HepG2 (cell line): Measurements from ENCODE around the gene GPR152. TPM values are rescaled to one million over a fixed set of nuclear protein-coding genes. Genes with fewer than 3 reads are reported as not detected.

Experiments
- ATAC-seq: fragments of 200-7000 bp; cut with Tn5 transposase; 3 replicates; pipeline ENCODE4 v1.9.1; 2020; ENCODE audit warnings: mild to moderate bottlenecking, moderate library complexity
- BruUV-seq: library from RNA; stranded (reverse); fragments of 400-500 nt; replicated peaks from 2 replicates; lab custom pipeline; 2021; lab: Mats Ljungman, UMichigan
- CTCF ChIA-PET: fragments of 300-600 bp; formaldehyde crosslinking; extraction: SDS; loops from one replicate; lab custom pipeline; 2021; ENCODE audit warnings: low total read pairs, inconsistent platforms, low intra/inter-chr PET ratio; lab: Yijun Ruan, JAX
- POLR2A ChIA-PET: fragments of 350-600 bp; sonication (Branson Sonifier 250); formaldehyde crosslinking; loops from one replicate; lab custom pipeline; 2020; ENCODE audit warnings: antibody characterized with exemption, inconsistent platforms; lab: Yijun Ruan, JAX
- DNase-seq: peaks from one replicate; pipeline ENCODE4 v3.0.0-alpha.2; 2015; ENCODE audit warnings: low spot score
- FAIRE-seq: peaks from 3 replicates; lab custom pipeline; 2011; peaks lifted over from hg19 to GRCh38; lab: Jason Lieb, UNC
- H2AFZ ChIP-seq: one replicate; pipeline ENCODE4 v1.6.1; 2011; ENCODE audit warnings: low read length, inconsistent platforms
- H3K27ac ChIP-seq: fragments of 300-600 bp; 3 replicates; pipeline ENCODE4 v1.8.0; 2011; ENCODE audit warnings: mixed run types, mild to moderate bottlenecking, mixed read lengths, low read length, inconsistent platforms; ENCODE audit not compliant: insufficient read depth; ENCODE audit errors: extremely low read length
- H3K27me3 ChIP-seq, 2 experiments: fragments of 200-600 bp in 1 of 2; 2 replicates in 1 of 2; 3 replicates in 1 of 2; pipeline versions ENCODE4 v1.6.0 to v1.8.0; 2011; ENCODE audit warnings: low read length in 2 of 2, mild to moderate bottlenecking in 2 of 2, moderate library complexity in 2 of 2, inconsistent platforms in 1 of 2; ENCODE audit not compliant: insufficient read depth in 2 of 2, control insufficient read depth in 1 of 2
- H3K36me3 ChIP-seq, 2 experiments: fragments of 200-600 bp in 1 of 2; replicated peaks in 1 of 2; 2 replicates in 1 of 2; 3 replicates in 1 of 2; pipeline versions ENCODE4 v1.5.1 to v1.8.0; 2011; ENCODE audit warnings: low read length in 2 of 2, inconsistent platforms in 1 of 2; ENCODE audit not compliant: insufficient read depth in 2 of 2, control insufficient read depth in 1 of 2
- H3K4me1 ChIP-seq: 2 replicates; pipeline ENCODE4 v1.5.1; 2012; ENCODE audit warnings: low read length, inconsistent platforms; ENCODE audit not compliant: insufficient read depth
- H3K4me2 ChIP-seq: 2 replicates; pipeline ENCODE4 v1.6.0; 2011; ENCODE audit warnings: low read depth, low read length, inconsistent platforms
- H3K4me3 ChIP-seq, 3 experiments: fragments of 200-600 bp in 1 of 3; sonication (generic), shearing (Covaris generic) in 1 of 3; replicated peaks in 1 of 3; 2 replicates each; pipeline ENCODE4 v1.5.1; 2011 to 2016; ENCODE audit warnings: low read length in 3 of 3, inconsistent platforms in 2 of 3, low read depth in 2 of 3, mild to moderate bottlenecking in 2 of 3, control low read depth in 1 of 3, mixed read lengths in 1 of 3; ENCODE audit not compliant: insufficient read depth in 1 of 3
- H3K79me2 ChIP-seq: one replicate; pipeline ENCODE4 v1.6.1; 2011; ENCODE audit warnings: low read length, inconsistent platforms; ENCODE audit not compliant: insufficient read depth
- H3K9ac ChIP-seq: 2 replicates; pipeline ENCODE4 v1.6.0; 2011; ENCODE audit warnings: mild to moderate bottlenecking, low read depth, low read length, inconsistent platforms; ENCODE audit not compliant: insufficient read depth
- H3K9me3 ChIP-seq: 2 replicates; pipeline ENCODE4 v1.5.1; 2012; ENCODE audit warnings: mild to moderate bottlenecking, low read length
- H4K20me1 ChIP-seq: 2 replicates; pipeline ENCODE4 v1.6.0; 2011; ENCODE audit warnings: inconsistent platforms, mild to moderate bottlenecking, low read length, moderate library complexity; ENCODE audit not compliant: insufficient read depth
- FOXJ3 ChIP-seq: sonication (generic); formaldehyde crosslinking; IDR thresholded peaks from 2 replicates; pipeline ENCODE4 v1.4.0; 2020; ENCODE audit warnings: missing genetic modification reagents, mild to moderate bottlenecking, borderline replicate concordance
- IKZF1 ChIP-seq: fragments of 450-650 bp; IDR thresholded peaks from 2 replicates; pipeline ENCODE4 v1.7.1; 2016
- JUN ChIP-seq: sonication (generic); formaldehyde crosslinking; IDR thresholded peaks from 2 replicates; pipeline ENCODE4 v1.4.0; 2020; ENCODE audit warnings: mild to moderate bottlenecking, missing genetic modification reagents
- PRDM10 ChIP-seq: sonication (generic); formaldehyde crosslinking; IDR thresholded peaks from 2 replicates; pipeline ENCODE4 v1.4.0; 2020; ENCODE audit warnings: low read depth, missing genetic modification reagents
- SCMH1 ChIP-seq: sonication (generic); formaldehyde crosslinking; IDR thresholded peaks from 2 replicates; pipeline ENCODE4 v1.9.0; 2021; ENCODE audit warnings: missing genetic modification reagents, mild to moderate bottlenecking, borderline replicate concordance
- TOE1 ChIP-seq: sonication (generic); formaldehyde crosslinking; IDR thresholded peaks from 2 replicates; pipeline ENCODE4 v1.4.0; 2020; ENCODE audit warnings: mild to moderate bottlenecking, missing genetic modification reagents
- WIZ ChIP-seq: sonication (generic); formaldehyde crosslinking; IDR thresholded peaks from 2 replicates; pipeline ENCODE4 v1.5.1; 2020; ENCODE audit warnings: mild to moderate bottlenecking, missing genetic modification reagents
- YY1 ChIP-seq: IDR thresholded peaks from 2 replicates; pipeline ENCODE4 v1.6.1; 2011; ENCODE audit warnings: low read length, low read depth, moderate library complexity, mild to moderate bottlenecking; ENCODE audit not compliant: insufficient read depth, insufficient replicate concordance
- ZBTB38 ChIP-seq: sonication (generic); formaldehyde crosslinking; IDR thresholded peaks from 2 replicates; pipeline ENCODE4 v1.5.1; 2020; ENCODE audit warnings: mild to moderate bottlenecking, missing genetic modification reagents
- ZBTB7B ChIP-seq: sonication (generic); formaldehyde crosslinking; IDR thresholded peaks from 2 replicates; pipeline ENCODE4 v1.4.0; 2020; ENCODE audit warnings: missing genetic modification reagents
- ZFP82 ChIP-seq: sonication (generic); formaldehyde crosslinking; IDR thresholded peaks from 2 replicates; pipeline ENCODE4 v1.5.1; 2020; ENCODE audit warnings: mild to moderate bottlenecking, missing genetic modification reagents, borderline replicate concordance
- ZNF264 ChIP-seq: sonication (generic); formaldehyde crosslinking; IDR thresholded peaks from 2 replicates; pipeline ENCODE4 v1.4.0; 2020; ENCODE audit warnings: missing genetic modification reagents
- ZNF543 ChIP-seq: sonication (generic); formaldehyde crosslinking; IDR thresholded peaks from 2 replicates; pipeline ENCODE4 v1.4.0; 2020; ENCODE audit warnings: mild to moderate bottlenecking, missing genetic modification reagents
- ZNF562 ChIP-seq: sonication (generic); formaldehyde crosslinking; IDR thresholded peaks from 2 replicates; pipeline ENCODE4 v1.8.0; 2022; ENCODE audit warnings: missing genetic modification reagents, borderline replicate concordance
- ZNF563 ChIP-seq: sonication (generic); formaldehyde crosslinking; IDR thresholded peaks from 2 replicates; pipeline ENCODE4 v1.8.0; 2022; ENCODE audit warnings: mild to moderate bottlenecking, moderate library complexity, missing genetic modification reagents
- whole genome bisulfite sequencing: methylation state at CpG from one replicate; pipeline ENCODE4 v1.1.6; 2017; ENCODE audit warnings: low lambda C conversion rate; 5-methylcytosine and 5-hydroxymethylcytosine counted together
- in situ Hi-C: cut with HindIII; loops from 2 replicates; pipeline ENCODE4 v1.10.0; 2017; ENCODE audit warnings: low pct_unique_long_range_greater_than_20kb; ENCODE audit not compliant: extremely low pct_ligation_motif_present
- intact Hi-C: fragments of 100-400 bp; cut with micrococcal nuclease; formaldehyde crosslinking; loops from one replicate; pipeline ENCODE4 v1.10.0; 2022; ENCODE audit not compliant: unreplicated experiment
- polyA plus RNA-seq, 8 experiments: library from polyadenylated mRNA; depleted of rRNA in 3 of 8; stranded (reverse) in 7 of 8; unstranded in 1 of 8; fragments of >200 nt; fragmentation: Illumina TruSeq in 4 of 8; extraction: Trizol in 4 of 8; gene quantifications; 2 replicates each; pipeline versions ENCODE4 v1.2.1 to v1.2.3, GENCODE V29; 2011 to 2016; ENCODE audit warnings: low read depth in 4 of 8, missing spikeins in 1 of 8, mixed read lengths in 1 of 8; ENCODE audit not compliant: insufficient read depth in 1 of 8
- total RNA-seq, 5 experiments: library from RNA; depleted of rRNA; stranded (reverse); fragments of >200 nt; fragmentation: Illumina TruSeq; extraction: Trizol; gene quantifications; 2 replicates each; pipeline ENCODE4 v1.2.3, GENCODE V29; 2016; ENCODE audit warnings: low read depth in 1 of 5
- TF ChIP-seq, protein P1 (sequence below): sonication (generic); formaldehyde crosslinking; IDR thresholded peaks from 2 replicates; pipeline ENCODE4 v1.5.0; 2020; ENCODE audit warnings: missing genetic modification reagents

The GPR152 gene
- total and polyA plus RNA-seq, 2 of the 13 experiments (the other 11 are each of a cell fraction or from before 2014, with no cell fraction given), result not detected

DNA sequence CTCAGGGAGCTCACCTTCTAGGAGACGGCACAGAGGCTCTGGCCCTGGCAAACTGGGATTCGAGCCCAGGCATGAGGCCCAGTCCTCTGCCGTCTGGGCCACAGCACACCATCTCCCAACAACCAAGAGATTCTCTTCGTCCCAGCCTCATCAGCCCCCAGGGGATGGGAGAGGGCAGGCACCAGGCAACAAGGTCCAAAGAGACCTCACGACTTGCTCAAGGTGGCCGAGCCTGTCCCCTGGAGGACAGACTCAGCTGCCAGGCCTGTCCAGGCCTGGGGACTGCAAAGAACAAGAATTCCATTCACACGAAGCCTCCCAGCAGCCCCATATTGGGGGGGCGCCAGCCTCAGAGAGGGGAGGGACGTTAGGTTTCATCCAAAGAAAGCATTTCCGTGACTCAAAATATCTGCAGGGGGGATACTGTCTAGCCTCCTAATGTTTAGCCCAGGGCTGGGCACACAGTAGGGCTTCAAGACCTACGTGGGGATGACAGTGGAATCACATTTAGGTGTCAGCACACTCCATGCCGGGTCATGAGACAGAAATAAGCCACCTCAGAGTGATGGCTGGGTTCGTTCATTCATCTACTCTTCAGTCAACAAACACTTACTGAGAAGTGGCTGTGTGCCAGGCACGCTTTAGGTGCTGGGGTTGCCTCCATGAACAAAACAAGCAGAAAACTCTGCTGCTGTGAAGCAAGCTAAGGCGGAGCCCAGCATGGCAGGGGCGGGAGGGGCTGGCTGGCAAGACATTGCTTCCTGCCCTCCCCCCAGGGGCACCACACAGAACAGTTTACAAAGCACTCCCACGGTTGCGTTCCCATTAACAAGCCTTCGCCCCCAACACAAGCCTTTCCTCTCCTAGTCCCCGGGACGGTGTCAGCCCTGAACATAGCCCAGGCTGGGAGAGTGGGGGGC is 35.9 kb downstream of the GPR152 start (continued):
- peak; percentile 25; the same call in 1 of the 2 replicates for TF ChIP-seq PRDM10
- no peak for TF ChIP-seq ZBTB7B (CRISPR knock-in tag)
- TF ChIP-seq IKZF1, result no peak

- BruUV-seq, result no TSS peak
- POLR2A ChIA-PET, result interaction anchor here (0.6 kb wide), 1 partner anchor 792 kb away, joined by 3 read pairs; no protein-coding TSS in a partner anchor
- peak within 1 kb of the TSS; percentile 64; the same call in 1 of the 2 replicates for H3K4me2 ChIP-seq
- no peak for TF ChIP-seq ZFP82
- TF ChIP-seq ZNF543 (CRISPR knock-in tag), result no peak
- no peak for TF ChIP-seq FOXJ3 (CRISPR knock-in tag)
- TF ChIP-seq TOE1 (CRISPR knock-in tag), result no peak
- no peak for TF ChIP-seq ZNF264
- no peak for TF ChIP-seq ZNF563 (CRISPR knock-in tag)
- TF ChIP-seq SCMH1 (CRISPR knock-in tag), result no peak
- TF ChIP-seq JUN (CRISPR knock-in tag), result no peak
- no peak for TF ChIP-seq WIZ (CRISPR knock-in tag)
- TF ChIP-seq ZBTB38 (CRISPR knock-in tag), result no peak
- TF ChIP-seq ZNF562 (CRISPR knock-in tag), result no peak
- TF ChIP-seq YY1, result no peak
- TF ChIP-seq, protein P1, sequence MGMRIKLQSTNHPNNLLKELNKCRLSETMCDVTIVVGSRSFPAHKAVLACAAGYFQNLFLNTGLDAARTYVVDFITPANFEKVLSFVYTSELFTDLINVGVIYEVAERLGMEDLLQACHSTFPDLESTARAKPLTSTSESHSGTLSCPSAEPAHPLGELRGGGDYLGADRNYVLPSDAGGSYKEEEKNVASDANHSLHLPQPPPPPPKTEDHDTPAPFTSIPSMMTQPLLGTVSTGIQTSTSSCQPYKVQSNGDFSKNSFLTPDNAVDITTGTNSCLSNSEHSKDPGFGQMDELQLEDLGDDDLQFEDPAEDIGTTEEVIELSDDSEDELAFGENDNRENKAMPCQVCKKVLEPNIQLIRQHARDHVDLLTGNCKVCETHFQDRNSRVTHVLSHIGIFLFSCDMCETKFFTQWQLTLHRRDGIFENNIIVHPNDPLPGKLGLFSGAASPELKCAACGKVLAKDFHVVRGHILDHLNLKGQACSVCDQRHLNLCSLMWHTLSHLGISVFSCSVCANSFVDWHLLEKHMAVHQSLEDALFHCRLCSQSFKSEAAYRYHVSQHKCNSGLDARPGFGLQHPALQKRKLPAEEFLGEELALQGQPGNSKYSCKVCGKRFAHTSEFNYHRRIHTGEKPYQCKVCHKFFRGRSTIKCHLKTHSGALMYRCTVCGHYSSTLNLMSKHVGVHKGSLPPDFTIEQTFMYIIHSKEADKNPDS (CRISPR knock-in tag), result no peak
These were observed 36.8 kb downstream of the GPR152 start, which contains the start of gene CARNS1 for GRCh38 chr11:67415501-67416304. TSS of gene CARNS1 (plus strand) at chr11:67415678. CDS start at chr11:67416200, 522 bp downstream.

More at GRCh38 chr11:67415501-67416304, 36.8 kb downstream of the GPR152 start, which contains the start of gene CARNS1:
- no peaks in the 10 kb centered on the region for H3K36me3 ChIP-seq
- no peak within 1 kb of the TSS for H3K9ac ChIP-seq
- H3K4me1 ChIP-seq, result peaks cover 70% of the 10 kb centered on the region
- no peak within 1 kb of the TSS for H3K27ac ChIP-seq
- DNase-seq (no peak), FAIRE-seq (no peak), ATAC-seq (no peak)
- H3K9me3 ChIP-seq, result no peaks in the 10 kb centered on the region
- 22% methylated on average over 5 of the region's 67 CpGs for WGBS
- in situ Hi-C loops (no loop called here), intact Hi-C loops (no loop called here)
- no peak within 1 kb of the TSS; a peak in 1 of 6 replicates for H3K4me3 ChIP-seq
- H4K20me1 ChIP-seq, result no peaks in the 10 kb centered on the region
- peaks cover 11 to 74% of the 10 kb centered on the region in 2 experiments; a peak in 4 of 5 replicates for H3K27me3 ChIP-seq
- H3K79me2 ChIP-seq, result no peaks in the 10 kb centered on the region
- H2AFZ ChIP-seq, result no peak within 1 kb of the TSS
- CTCF ChIA-PET, result no interaction called here
